Smooth muscle cell (in vitro differentiated cells): ENCODE results near the gene RASSF5. TPM values are rescaled to one million over a fixed set of nuclear protein-coding genes. Genes with fewer than 3 reads are reported as not detected.

Experiments
- DNase-seq: peaks from one replicate; lab custom pipeline; 2025; ENCODE audit not compliant: unreplicated experiment; lab: John Stamatoyannopoulos, UW
- H2AFZ ChIP-seq: fragments of 200-600 bp; sonication (generic); 2 replicates; pipeline ENCODE4 v1.6.0; 2016; ENCODE audit warnings: antibody characterized with exemption, low read depth, mild to moderate bottlenecking
- H3F3A ChIP-seq: fragments of 200-600 bp; sonication (generic); 2 replicates; pipeline ENCODE4 v1.6.0; 2017; ENCODE audit warnings: antibody characterized with exemption, low read depth
- H3K27ac ChIP-seq: fragments of 200-600 bp; sonication (generic); 2 replicates; pipeline ENCODE4 v1.5.1; 2016; ENCODE audit warnings: low read depth, mild to moderate bottlenecking
- H3K27me3 ChIP-seq: fragments of 200-600 bp; sonication (generic); 2 replicates; pipeline ENCODE4 v1.6.1; 2016; ENCODE audit warnings: low read depth, mild to moderate bottlenecking
- H3K36me3 ChIP-seq: fragments of 200-600 bp; sonication (generic); 2 replicates; pipeline ENCODE4 v1.5.1; 2016; ENCODE audit warnings: low read depth
- H3K4me1 ChIP-seq: fragments of 200-600 bp; sonication (generic); 2 replicates; pipeline ENCODE4 v1.5.1; 2016; ENCODE audit warnings: low read depth
- H3K4me2 ChIP-seq: fragments of 200-600 bp; sonication (generic); 2 replicates; pipeline ENCODE4 v1.6.0; 2016; ENCODE audit warnings: mild to moderate bottlenecking
- H3K4me3 ChIP-seq: fragments of 200-600 bp; sonication (generic); 2 replicates; pipeline ENCODE4 v1.5.1; 2016; ENCODE audit warnings: mild to moderate bottlenecking
- H3K79me2 ChIP-seq: fragments of 200-600 bp; sonication (generic); 2 replicates; pipeline ENCODE4 v1.6.0; 2016; ENCODE audit warnings: low read depth, mild to moderate bottlenecking
- H3K9ac ChIP-seq: fragments of 200-600 bp; sonication (generic); 2 replicates; pipeline ENCODE4 v1.6.0; 2016; ENCODE audit warnings: low read depth
- H3K9me3 ChIP-seq: fragments of 200-600 bp; sonication (generic); replicated peaks from 2 replicates; pipeline ENCODE4 v1.5.1; 2016; ENCODE audit warnings: low read depth
- H4K20me1 ChIP-seq: fragments of 200-600 bp; sonication (generic); 2 replicates; pipeline ENCODE4 v1.6.0; 2016; ENCODE audit warnings: low read depth
- CTCF ChIP-seq: fragments of 200-600 bp; sonication (generic); IDR thresholded peaks from 2 replicates; pipeline ENCODE4 v1.5.1; 2017; ENCODE audit warnings: borderline replicate concordance, mild to moderate bottlenecking, antibody characterized with exemption; ENCODE audit not compliant: insufficient read depth, poor library complexity, severe bottlenecking
- microRNA-seq: library from miRNA; unstranded; fragments of <30 nt; microRNA quantifications from one replicate; pipeline ENCODE4, GENCODE V29; 2016; ENCODE audit warnings: borderline number of aligned reads
- polyA plus RNA-seq: library from polyadenylated mRNA; unstranded; fragments of >200 nt; fragmentation: Nextera tagmentation; extraction: Ambion mirVana; gene quantifications from 2 replicates; pipeline ENCODE4 v1.2.1, GENCODE V29; 2016
- small RNA-seq: library from RNA; depleted of rRNA; stranded (forward); fragments of <200 nt; gene quantifications from one replicate; pipeline ENCODE3, GENCODE V24; 2014
- total RNA-seq: library from RNA; depleted of rRNA; stranded (reverse); fragments of >200 nt; gene quantifications from 2 replicates; pipeline ENCODE4 v1.2.3, GENCODE V29; 2014

RASSF5 gene
- total and polyA plus RNA-seq, 2 experiments from 2014 or later = 2.6 to 3.3 TPM

GRCh38 chr1:206637605-206638004, 130.3 kb downstream of the RASSF5 start:
- no peak for DNase-seq
- Histone ChIP-seq H3K4me2 (peak overlapping the region; percentile 91), H3K79me2 (no peaks in the 10 kb centered on the region), H3K27me3 (no peaks in the 10 kb centered on the region), H3K9me3 (no peaks in the 10 kb centered on the region), H3K4me1 (peaks cover 30% of the 10 kb centered on the region), H3F3A (no peaks in the 10 kb centered on the region), H3K36me3 (no peaks in the 10 kb centered on the region), H2AFZ (no peak overlapping the region), H3K27ac (no peak overlapping the region), H4K20me1 (peaks cover 8% of the 10 kb centered on the region), H3K4me3 (no peak overlapping the region), H3K9ac (no peak overlapping the region)
- no peak for TF ChIP-seq CTCF

Small RNAs within 50 kb of the gene (microRNA-seq; reads per million reads assigned to microRNA genes)
- not detected for gene MIR6769B

Small RNAs within 50 kb of the gene (small RNA-seq; reads per million reads assigned to genes)
- 0.13 reads per million for gene MIR6769B

Other genes with a start within 250 kb of the RASSF5 start
- 4.0 and 6.2 TPM in 2 replicates for gene IKBKE, start 37.1 kb upstream of the RASSF5 start, total RNA-seq
- 8.5 and 9.7 TPM in 2 replicates for gene IKBKE, start 37.1 kb upstream of the RASSF5 start, polyA plus RNA-seq
- gene EIF2D, start 104.9 kb downstream of the RASSF5 start, total RNA-seq = 28.9 and 32.5 TPM in 2 replicates
- 22.8 and 22.9 TPM in 2 replicates for gene EIF2D, start 104.9 kb downstream of the RASSF5 start, polyA plus RNA-seq
- gene DYRK3, start 128.0 kb downstream of the RASSF5 start, total RNA-seq = 11.1 and 21.4 TPM in 2 replicates
- gene DYRK3, start 128.0 kb downstream of the RASSF5 start, polyA plus RNA-seq = 6.9 and 13.7 TPM in 2 replicates
- 36.0 and 40.9 TPM in 2 replicates for gene MAPKAPK2, start 177.4 kb downstream of the RASSF5 start, total RNA-seq
- gene MAPKAPK2, start 177.4 kb downstream of the RASSF5 start, polyA plus RNA-seq = 14.3 and 16.9 TPM in 2 replicates